CD4-positive, alpha-beta T cell treated with Interleukin-1 beta for 1 hour (primary cell): ENCODE results near the gene CTTN.

Experiments used
- DNase-seq, 2 donors: peaks; one replicate each; pipeline ENCODE4 v3.0.0-alpha.2; 2020 to 2022

Gene CTTN

DNA sequence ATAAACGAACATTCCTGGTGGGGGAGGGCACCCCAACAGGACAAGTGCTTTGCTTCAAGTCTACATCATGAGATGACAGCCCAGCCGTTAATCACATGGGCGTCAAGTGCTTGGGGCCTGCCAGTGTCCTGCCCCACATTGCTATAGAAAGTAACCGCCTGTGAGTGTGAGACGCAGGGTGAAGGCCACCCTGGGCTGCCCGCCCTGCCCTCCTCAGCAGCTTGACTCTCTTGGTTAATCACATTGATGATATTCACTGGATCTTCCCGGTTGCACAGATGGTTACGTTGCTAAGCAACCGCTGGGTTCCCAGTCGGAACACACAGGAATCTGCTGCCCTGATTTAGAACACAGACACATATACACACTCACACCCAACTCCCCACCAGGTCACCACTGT, 79.3 kb downstream of the CTTN start:
- no peak for DNase-seq

- DNase-seq: no peak
These were observed 80.0 kb downstream of the CTTN start for GRCh38 chr11:70478166-70478890.

DNA sequence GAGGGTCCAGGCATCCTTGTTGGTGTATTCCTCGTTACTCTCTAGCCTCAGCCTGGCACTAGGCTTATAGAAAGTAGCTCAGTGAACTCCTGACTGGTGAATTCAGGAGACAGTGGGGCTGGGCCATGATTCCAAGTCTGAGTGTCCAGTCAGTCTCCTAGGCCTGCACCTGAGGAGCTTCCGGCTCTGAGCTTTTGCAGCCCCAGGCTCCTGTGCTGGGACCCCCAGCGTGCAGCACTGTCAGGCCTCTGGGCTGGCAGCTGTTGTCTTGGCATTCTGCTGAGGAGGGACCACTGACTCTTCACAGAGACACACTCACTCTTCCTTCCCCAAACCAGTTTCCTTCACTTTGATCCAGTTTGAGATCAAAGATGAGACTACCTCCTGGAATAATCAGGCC, 82.4 kb downstream of the CTTN start:
- DNase-seq: no peak

GRCh38 chr11:70481625-70482528, 83.5 kb downstream of the CTTN start:
- no peak for DNase-seq

DNA sequence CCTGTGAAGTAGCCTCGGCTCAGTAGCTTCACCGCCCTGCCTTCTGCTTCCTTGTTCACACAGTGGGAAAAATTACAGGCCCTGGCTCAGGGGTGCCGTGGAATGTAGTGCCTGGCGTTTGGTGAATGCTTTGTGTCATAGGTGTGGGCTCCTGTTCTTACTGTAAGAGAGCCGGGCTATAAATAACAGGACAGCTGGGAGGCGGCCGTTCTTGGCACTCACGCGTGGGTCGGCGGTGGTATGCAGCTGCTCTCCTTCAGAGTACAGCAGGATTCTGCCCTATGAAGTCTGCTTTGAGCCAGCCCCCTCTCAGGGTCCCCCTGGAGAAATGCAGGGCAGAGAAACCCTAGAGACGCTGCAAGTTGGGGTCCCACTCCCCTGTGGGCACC, 84.2 kb downstream of the CTTN start:
- DNase-seq: no peak

- peak in 1 of 2 donors; percentile 43 for DNase-seq
These were observed 84.9 kb downstream of the CTTN start for GRCh38 chr11:70483077-70483861.

DNA sequence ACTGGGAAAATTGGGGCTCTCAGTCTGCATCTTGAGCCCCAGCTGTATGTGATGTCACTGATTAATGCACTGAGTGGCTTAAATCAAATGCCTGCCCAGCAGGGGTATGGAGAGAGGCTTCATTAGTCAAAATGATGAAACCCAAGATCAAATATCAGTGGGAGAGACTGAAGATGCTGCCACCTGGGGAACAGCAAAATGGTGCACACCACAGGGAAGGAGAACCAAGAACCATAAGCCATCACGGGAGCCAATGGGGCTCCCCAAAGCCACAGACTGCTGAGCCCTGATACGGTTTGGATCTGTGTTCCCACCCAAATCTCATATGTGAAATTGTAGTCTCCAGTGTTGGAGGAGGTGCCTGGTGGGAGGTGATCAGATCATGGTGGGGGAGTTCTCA, 85.6 kb downstream of the CTTN start:
- no peak for DNase-seq

DNA sequence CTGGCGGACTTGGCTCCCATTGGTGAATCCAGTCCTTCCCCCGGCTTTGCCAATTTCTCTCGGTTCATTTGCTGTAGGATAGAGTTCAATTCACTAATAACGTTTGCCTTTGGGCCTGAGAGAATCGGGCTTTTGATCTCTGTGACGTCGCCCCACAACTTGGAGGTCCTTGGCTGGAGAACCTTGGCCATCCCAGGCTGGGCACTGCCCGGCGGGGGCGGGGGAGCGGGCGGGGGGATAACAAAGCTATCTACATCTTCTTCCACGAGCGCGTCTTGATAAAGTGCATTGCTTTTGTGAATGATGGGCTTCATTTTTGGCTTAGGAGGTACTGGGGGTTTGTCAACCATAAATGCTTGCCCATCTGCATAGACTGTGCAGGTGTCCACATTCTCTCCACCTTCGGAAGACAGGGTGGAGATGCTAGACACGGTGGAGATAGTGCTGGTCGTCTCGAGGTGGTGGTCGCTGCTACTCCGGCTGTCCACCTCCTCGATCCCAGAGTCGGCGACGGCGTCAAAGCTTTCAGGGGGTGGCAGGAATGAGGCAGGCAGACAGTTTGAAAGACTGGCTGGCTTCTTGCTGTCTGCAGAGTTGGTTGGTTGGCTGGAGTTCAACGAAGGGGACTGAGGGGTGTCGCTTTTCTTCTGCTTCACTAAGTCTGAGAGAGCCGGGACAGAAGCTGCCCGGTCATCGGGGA, 87.1 kb downstream of the CTTN start:
- DNase-seq: no peak

DNA sequence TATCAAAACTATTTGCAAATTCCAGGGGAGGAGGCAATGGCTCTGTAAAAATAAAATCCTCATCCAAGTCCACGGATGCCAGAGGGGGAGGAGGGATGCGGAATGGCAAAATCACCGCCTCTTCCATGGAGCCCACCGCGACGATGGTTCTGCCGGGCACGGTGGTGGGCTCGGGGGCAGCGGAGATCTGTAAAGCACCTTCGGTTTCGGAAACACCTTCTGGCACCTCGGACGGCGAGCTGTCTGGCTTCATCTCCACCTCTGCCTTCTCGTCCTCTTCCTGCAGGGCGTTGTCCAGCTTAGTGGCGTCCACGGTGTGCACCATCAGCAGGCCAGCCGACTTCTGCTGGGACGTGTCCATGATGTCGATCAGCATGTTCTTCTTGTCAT, 87.7 kb downstream of the CTTN start:
- no peak for DNase-seq
